Retina (tissue), 1 donor: ENCODE data around the gene CSTF3.
A peak's percentile ranks its signal among the peaks of the same experiment; 100 is the strongest.
"Not testable (repeated sequence)": the region's sequence is repeated elsewhere in the genome, so short reads cannot be mapped to it uniquely, and the experiment has no call there.

Experiments used
- DNase-seq: peaks from one replicate; pipeline ENCODE4 v3.0.0-alpha.2; 2016

Gene CSTF3

GRCh38 chr11:33161120-33162005 lies at the start of gene CSTF3:
TSS of gene CSTF3 (minus strand) at chr11:33161480. CDS start at chr11:33161325, 155 bp downstream.
- peak; percentile 98 for DNase-seq

GRCh38 chr11:33208150-33208549 lies 46.9 kb upstream of the CSTF3 start:
- DNase-seq = no peak

DNA sequence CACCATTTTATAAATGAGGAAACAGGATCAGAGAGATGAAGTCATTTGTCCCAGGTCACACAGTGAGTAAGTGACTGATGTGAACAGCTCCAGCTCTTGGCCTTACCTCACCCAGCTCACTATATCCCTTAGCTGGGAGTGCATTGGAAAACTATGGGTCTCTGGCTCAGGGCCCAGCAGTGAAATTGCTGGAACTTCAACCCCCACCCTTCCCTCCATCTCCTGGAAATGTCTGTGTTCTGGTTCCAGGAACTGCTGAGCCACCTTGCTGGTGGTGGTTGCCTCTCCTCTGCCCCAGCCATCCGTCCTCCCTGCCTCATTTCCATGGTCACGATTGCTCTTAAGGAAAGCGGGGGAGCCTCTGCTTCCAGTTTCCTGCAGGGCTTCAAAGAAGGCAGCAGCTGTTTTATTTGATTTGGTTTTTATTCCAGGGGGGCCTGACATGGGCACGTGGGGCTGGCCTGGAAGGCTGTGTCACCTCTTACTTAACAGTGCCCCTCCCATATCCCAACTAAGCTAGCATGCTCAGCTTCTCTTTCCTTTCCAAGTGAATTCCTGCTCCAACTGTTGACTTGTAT lies 46.2 kb upstream of the CSTF3 start:
- DNase-seq = no peak

- no peak for DNase-seq
Measured at GRCh38 chr11:33197915-33198727, 36.8 kb upstream of the CSTF3 start.

DNA sequence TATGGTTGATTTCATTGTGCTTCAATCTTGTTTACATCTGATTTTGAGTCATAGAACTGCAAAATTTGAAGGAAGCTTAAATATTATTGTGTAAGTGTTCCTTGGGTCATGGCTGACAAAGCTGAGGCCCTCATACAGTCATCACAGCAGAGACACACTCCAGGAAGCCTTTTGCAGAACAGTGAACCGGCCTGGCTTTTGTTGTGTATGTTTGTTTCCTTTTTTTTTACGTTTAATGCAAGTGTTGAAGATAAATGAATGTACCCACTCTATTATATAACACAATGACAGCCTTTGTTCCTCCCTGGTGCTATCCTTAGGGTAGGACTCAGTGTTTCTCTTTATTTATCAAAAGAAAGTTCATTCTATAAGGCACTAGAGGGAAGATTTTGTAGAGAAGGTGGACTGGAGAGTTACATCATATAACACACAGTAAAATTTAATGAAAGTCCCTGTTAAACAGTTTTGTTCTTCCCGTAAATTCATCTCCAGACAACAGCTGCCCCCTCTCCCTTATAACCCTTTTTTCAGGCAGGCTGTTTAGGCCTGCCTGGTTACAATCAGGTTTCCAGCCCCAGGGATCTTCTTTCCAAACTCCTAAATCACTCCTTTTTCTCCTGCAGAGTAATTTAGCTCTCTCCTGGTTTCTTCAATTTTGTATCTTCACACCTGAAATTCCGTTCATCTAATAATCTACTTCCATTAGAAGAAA lies 34.3 kb upstream of the CSTF3 start:
- no peak for DNase-seq

- DNase-seq = no peak
Measured at GRCh38 chr11:33194455-33194854, 33.2 kb upstream of the CSTF3 start.

DNA sequence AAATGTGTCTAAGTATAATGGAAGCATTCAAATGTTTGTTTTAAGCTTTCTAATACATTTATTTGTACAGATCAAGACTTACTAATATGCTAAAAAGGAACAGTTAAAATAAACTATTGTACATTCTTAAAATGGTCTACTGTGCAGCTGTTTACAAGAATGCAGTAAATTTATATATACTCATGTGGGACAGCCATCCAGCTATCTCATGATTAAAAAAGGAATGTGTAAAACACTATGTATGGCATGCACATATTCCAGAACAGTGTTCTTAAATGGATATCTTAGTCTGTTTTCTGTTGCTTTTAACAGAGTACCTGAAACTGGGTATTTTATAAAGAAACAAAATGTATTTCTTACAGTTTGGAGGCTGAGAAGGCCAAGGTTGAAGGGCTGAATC lies 30.2 kb upstream of the CSTF3 start:
- no peak for DNase-seq

- DNase-seq = peak; percentile 33
Measured at GRCh38 chr11:33187998-33188722, 26.9 kb upstream of the CSTF3 start.

- DNase-seq = no peak
Measured at GRCh38 chr11:33185756-33186155, 24.5 kb upstream of the CSTF3 start.

DNA sequence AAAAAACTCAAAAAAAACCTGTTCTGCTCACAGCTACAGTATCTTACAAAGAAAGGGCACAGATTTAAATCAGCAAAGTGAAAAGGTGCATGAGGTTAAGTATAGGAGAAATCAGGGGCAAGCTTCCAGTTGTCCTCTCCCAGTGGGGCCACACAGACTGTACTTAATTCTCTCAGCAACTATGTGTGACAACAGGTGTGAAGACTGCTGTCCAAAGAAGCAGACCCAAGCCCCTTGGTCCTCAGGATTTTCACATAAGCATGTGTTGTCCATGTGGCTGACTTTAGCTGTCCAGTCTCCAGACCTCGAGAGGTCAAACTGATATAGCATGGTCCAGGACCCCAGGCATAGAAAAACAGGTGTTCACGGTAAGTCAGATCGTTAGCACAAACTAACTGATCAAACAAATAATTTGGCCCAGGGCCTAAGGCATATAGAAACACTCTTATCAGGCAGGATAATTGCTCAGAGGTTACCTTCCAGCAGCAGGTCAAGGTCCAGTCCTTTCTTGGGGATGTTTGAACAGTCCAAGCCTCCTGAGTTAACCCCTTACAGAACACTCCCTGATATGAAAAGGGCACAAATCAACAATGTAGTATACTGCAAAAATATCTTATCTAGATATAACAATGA lies 21.1 kb upstream of the CSTF3 start:
- no peak for DNase-seq

DNA sequence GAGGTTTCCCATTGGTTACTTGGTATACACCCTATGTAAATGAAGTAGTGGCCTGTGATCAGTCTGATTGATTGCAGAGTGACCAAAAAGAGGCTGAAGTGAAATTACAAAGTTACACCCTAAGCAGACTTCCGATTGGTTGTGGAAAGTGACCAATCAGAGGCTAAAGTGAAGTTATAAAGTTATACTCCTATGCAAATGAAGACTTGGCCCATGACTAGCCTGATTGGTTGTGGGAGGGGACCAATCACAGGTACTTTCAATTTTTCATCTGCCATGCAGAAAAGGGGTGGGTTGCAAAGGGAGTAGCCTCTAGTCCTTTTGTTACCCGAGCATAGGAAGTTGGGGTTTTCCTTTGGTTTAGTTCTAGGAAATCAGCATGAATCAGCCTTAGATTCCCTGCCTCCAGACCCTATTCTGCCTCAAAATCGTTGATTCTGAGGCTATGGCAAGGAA lies 18.1 kb upstream of the CSTF3 start:
- no peak for DNase-seq

GRCh38 chr11:33178443-33179180 lies 17.3 kb upstream of the CSTF3 start:
- DNase-seq = no peak

DNA sequence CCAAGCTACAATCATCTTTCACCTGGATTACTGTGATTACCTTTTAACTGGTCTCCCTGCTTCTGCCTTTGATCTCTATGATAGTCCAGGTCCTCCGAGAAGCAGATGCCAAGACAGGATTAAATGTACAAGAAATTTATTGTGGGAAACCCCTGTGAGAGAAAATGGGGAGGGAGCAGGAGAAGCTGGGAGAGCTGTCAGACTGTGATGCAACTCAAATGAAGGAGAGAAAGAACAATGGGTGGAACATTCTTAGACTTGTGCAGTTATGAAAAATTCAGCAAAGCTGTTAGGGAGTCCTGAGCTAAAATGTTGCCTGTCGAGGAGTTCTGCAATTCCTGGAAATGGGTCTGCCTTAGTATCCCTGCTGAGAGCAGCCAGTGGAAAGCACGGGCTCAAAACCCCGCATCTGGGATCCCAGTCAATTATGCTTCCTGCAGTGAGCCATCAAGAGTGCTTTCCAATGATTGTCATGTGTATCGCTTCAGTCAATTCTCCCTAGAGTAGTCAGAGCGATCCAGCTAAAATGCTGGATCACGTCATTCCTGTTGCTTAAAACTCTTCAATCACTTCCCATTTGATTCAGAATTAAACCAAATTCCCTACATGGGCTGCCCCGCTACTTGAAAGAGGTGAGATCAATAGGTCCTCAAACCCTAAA lies 16.5 kb upstream of the CSTF3 start:
- DNase-seq = no peak

DNA sequence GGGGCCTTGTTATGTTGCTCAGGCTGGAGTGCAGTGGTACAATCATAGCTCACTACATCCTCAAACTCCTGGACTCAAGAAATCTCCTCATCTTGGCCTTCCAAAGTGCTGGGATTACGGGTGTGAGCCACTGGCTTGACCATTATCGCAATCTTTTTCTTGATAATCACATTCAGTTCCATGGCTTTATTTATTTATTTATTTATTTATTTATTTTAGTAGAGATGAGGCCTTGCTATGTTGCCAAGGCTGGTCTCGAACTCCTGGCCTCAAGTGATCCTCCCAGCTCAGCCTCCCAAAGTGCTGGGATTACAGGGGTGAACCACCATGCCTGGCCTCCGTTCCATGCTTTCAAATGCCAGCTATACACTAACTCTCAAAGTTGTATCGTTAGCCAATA lies 15.5 kb upstream of the CSTF3 start:
- not testable (repeated sequence) for DNase-seq

- DNase-seq = no peak
Measured at GRCh38 chr11:33172996-33173395, 11.7 kb upstream of the CSTF3 start.

- DNase-seq = no peak
Measured at GRCh38 chr11:33172345-33172744, 11.1 kb upstream of the CSTF3 start.

DNA sequence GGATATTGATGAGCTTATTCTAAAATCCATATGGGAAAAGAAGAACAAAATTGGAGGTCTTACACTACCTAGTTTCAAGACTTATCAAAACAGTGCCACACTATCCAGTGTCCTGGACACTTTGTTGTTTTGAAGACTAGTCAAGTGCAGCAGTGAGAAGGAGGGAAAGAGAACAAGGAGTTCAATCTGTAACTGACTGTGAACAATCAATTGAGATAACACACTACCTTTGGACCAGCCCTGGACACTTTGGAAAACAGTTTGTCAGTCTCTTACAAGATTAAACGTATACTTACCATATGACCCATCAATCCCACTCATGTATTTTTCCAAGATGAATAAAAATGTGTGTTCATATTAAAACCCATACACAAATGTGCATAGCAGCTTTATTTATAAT lies 10.0 kb upstream of the CSTF3 start:
- DNase-seq = no peak

- DNase-seq = no peak
Measured at GRCh38 chr11:33168709-33169200, 7.5 kb upstream of the CSTF3 start.

DNA sequence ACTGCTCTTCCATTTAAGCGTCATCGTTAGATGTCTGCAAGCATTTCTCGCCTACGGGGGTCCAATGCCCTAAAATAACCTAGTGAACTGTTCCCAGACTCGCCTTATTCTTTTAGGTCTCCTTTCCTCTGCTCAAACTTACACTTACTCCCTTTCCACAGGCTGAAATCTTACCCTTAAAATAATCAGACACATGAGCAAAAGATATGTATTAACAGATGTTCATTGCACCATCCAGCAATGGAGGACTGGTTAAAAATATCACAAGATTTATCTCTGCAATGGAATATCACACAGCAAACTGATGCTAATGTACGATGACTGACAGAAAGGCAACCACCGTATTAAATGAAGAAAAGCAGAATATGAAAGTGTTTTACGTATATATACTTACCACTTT lies 1.6 kb upstream of the CSTF3 start:
- no peak for DNase-seq

DNA sequence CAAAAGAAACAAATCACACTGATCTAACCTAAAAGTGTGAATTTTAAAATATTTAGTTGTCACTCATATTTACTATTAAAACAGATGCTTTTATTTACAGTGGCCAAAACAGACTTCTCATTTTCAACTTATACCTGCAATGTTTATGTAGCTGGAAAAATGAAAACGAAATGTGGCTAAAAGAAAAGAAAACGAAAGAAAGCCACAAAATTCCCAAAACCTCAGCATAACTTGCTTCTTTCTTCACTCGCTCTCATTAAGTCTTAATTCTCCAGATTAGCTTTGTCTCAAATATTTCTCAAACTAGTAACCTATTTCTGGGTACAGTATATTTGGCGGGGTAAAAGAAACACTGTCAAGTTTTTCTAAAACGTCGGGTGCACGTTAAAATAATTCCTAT lies 693 bp downstream of the CSTF3 start:
- no peak for DNase-seq
